BLaER1 (cell line): Measurements from ENCODE around the gene TMA7B.
A peak's percentile ranks its signal among the peaks of the same experiment; 100 is the strongest.

Experiments
- H3K27ac ChIP-seq: shearing (Covaris generic); formaldehyde crosslinking; 2 replicates; pipeline ENCODE4 v1.8.1; 2022
- H3K27me3 ChIP-seq: shearing (Covaris generic); formaldehyde crosslinking; 2 replicates; pipeline ENCODE4 v1.8.1; 2022
- H3K36me3 ChIP-seq: shearing (Covaris generic); formaldehyde crosslinking; 2 replicates; pipeline ENCODE4 v1.8.1; 2022
- H3K4me1 ChIP-seq: shearing (Covaris generic); formaldehyde crosslinking; 2 replicates; pipeline ENCODE4 v1.8.1; 2022
- H3K4me2 ChIP-seq: shearing (Covaris generic); formaldehyde crosslinking; 2 replicates; pipeline ENCODE4 v1.8.1; 2022
- H3K4me3 ChIP-seq: shearing (Covaris generic); formaldehyde crosslinking; 2 replicates; pipeline ENCODE4 v1.8.1; 2022
- H3K9ac ChIP-seq: shearing (Covaris generic); formaldehyde crosslinking; 2 replicates; pipeline ENCODE4 v1.8.1; 2022
- H3K9me3 ChIP-seq: shearing (Covaris generic); formaldehyde crosslinking; 2 replicates; pipeline ENCODE4 v1.8.1; 2022
- H4K20me1 ChIP-seq: shearing (Covaris generic); formaldehyde crosslinking; 2 replicates; pipeline ENCODE4 v1.8.1; 2022
- Cebpa-rat ChIP-seq: shearing (Covaris generic); IDR thresholded peaks from 2 replicates; pipeline ENCODE4 v1.8.1; 2022

TMA7B gene

DNA sequence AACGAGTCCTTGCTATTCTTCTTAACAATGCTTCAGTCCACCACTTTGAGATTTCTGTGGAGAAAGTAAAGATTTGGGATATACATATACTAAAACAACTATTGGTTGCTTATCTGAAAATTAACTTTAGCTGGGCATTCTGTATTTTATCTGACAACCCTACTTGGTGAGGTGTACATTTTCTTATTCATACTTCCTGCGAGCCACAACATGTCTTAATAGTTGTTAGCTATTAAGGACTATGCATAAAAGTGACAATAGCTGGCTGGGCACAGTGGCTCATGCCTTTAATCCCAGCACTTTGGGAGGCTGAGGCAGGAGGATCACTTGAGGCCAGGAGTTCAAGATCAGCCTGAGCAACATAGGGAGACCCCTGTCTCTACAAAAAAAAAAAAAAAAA is 28.0 kb upstream of the TMA7B start:
- Histone ChIP-seq H3K9me3 (no peaks in the 10 kb centered on the region), H3K27ac (no peak overlapping the region), H3K4me2 (no peak overlapping the region), H3K27me3 (no peaks in the 10 kb centered on the region), H3K4me1 (peaks cover 27% of the 10 kb centered on the region), H4K20me1 (no peaks in the 10 kb centered on the region), H3K36me3 (no peaks in the 10 kb centered on the region), H3K9ac (no peak overlapping the region), H3K4me3 (no peak overlapping the region)
- TF ChIP-seq Cebpa-rat = no peak

DNA sequence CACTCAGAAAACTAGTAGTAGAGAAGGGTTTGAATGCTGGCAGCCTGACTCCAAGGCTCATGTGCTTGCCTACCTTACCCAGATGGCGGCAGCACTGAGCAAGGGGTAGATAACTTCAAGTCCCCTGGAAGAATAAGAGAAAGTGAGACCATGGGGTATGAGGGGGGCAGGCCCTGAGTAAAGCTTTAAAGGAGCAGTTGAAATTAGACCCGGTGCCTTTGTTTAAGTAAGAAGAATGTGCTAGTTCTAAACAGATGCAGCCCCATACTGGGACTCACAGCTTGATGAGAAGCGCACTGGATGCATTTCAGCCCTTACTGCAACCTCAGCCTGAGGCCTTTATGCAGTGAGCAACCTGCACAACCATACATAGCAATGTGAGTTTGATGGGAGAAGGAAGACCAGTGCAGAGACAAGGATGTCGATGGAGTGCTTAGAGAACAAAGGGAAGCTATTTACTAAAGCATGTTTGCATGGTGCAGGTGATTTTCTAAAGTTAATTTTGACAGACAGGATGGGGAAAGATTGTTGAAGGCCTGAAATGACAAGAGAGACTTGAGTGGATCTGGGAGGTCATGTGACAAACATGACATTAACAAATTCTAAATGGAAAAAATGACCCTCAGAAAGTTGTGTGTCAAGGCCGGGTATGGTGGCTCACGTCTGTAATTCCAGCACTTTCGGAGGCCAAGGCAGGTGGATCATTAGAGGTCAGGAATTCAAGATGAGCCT is 27.1 kb upstream of the TMA7B start:
- Histone ChIP-seq H4K20me1 (no peaks in the 10 kb centered on the region), H3K36me3 (no peaks in the 10 kb centered on the region), H3K27me3 (no peaks in the 10 kb centered on the region), H3K4me3 (no peak overlapping the region), H3K27ac (no peak overlapping the region), H3K4me1 (peaks cover 27% of the 10 kb centered on the region), H3K4me2 (peak overlapping the region; percentile 50), H3K9me3 (no peaks in the 10 kb centered on the region), H3K9ac (no peak overlapping the region)
- no peak for TF ChIP-seq Cebpa-rat

DNA sequence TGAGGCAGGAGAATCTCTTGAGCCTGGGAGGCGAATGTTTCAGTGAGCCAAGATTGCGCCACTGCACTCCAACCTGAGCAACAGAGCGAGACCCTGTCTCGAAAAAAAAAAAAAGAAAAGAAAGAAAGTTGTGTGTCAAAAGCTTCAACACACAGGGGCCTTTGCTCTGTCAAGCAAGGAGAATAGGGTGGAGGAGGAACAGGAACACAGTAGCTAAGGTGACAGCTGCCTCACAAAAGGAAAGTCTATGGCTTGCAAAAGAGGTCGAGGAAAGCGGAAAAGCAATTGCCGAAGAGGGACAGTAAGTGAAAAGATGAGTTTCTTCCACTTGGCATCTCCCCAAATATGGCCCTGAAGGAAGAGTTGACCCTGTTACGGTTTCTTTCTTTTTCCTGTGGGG is 26.5 kb upstream of the TMA7B start:
- no peak overlapping the region for H3K9ac ChIP-seq
- peak; percentile 87 for TF ChIP-seq Cebpa-rat
- H3K36me3 ChIP-seq = no peaks in the 10 kb centered on the region
- peak overlapping the region; percentile 50 for H3K4me2 ChIP-seq
- no peaks in the 10 kb centered on the region for H4K20me1 ChIP-seq
- no peak overlapping the region for H3K4me3 ChIP-seq
- no peaks in the 10 kb centered on the region for H3K9me3 ChIP-seq
- no peaks in the 10 kb centered on the region for H3K27me3 ChIP-seq
- H3K27ac ChIP-seq = no peak overlapping the region
- peaks cover 27% of the 10 kb centered on the region for H3K4me1 ChIP-seq

DNA sequence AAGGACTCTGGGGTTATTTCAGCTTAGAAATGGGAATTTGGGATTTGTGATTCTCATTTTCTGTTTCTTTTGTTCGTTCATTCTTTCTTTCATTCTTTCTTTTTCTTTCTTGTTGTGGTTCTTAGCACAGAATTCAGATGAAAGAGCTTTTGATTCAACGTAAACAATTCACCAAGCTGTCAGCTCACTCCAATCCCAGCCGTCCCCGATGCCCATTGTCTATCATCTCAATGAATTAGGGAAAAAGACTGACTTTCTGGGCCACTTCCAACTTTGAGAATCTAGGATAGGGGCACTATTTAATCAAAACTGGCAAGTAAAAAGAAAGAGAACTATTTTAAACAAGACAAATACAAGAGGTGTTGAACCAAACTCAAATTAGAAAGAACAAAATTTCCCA is 25.1 kb upstream of the TMA7B start:
- Histone ChIP-seq H3K27ac (no peak overlapping the region), H3K9me3 (no peaks in the 10 kb centered on the region), H3K27me3 (no peaks in the 10 kb centered on the region), H3K4me2 (no peak overlapping the region), H4K20me1 (no peaks in the 10 kb centered on the region), H3K9ac (no peak overlapping the region), H3K4me1 (peaks cover 27% of the 10 kb centered on the region), H3K36me3 (no peaks in the 10 kb centered on the region), H3K4me3 (no peak overlapping the region)
- TF ChIP-seq Cebpa-rat = no peak

DNA sequence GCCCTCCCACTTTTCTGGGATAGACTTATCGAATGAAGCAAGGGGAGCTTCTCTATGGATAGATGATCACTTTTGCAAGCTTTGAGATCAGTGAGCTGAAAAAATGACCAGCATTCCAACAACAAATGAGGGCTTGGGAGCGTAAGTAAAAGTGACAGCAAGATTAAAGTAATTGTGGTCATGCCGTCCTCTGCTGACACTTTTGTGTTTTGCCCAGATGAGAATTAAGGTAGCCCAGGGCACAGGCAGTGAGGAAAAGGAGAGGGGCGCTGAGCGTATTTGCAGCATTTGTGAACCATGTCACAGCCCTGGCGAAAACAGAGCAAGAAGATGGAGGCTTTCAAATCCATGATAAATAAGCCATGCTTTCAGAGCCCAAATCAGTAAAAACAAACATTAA is 24.6 kb upstream of the TMA7B start:
- Histone ChIP-seq H3K4me3 (no peak overlapping the region), H3K27ac (no peak overlapping the region), H3K36me3 (no peaks in the 10 kb centered on the region), H3K4me2 (no peak overlapping the region), H3K4me1 (peaks cover 26% of the 10 kb centered on the region), H3K27me3 (no peaks in the 10 kb centered on the region), H3K9me3 (no peaks in the 10 kb centered on the region), H4K20me1 (no peaks in the 10 kb centered on the region), H3K9ac (no peak overlapping the region)
- TF ChIP-seq Cebpa-rat = no peak

DNA sequence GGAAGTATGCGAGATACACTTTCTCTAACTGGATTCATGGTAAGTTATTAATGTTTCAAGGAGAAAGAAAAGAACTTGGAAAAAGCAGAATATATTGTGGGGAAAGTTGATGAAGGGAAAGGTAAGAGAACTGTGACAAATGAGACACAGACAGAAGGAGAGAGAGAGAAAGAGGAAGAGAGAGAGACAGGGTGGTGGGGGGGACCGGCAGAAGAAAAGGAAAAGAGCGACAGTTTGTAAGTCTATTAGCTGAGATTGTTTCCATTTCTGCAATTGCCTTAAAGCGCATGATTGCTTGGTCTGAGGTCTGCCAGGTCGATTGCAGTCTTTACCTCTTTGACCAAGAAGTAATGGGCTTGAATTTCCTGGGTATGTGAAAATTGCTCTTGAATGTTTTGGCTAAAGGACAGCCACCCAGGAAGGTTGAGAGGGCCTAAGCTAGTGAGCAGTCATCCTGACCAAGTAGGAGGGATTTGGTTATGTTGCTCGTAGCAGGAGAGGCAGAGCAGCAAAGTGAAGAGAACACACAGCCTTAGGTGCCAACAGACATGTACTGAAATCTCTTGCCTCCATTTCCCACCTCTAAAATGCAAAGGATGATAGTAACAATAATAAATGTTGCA is 23.6 kb upstream of the TMA7B start:
- Histone ChIP-seq H3K27ac (no peak overlapping the region), H3K4me2 (no peak overlapping the region), H3K4me3 (no peak overlapping the region), H3K9me3 (no peaks in the 10 kb centered on the region), H3K27me3 (no peaks in the 10 kb centered on the region), H3K36me3 (no peaks in the 10 kb centered on the region), H3K4me1 (peaks cover 18% of the 10 kb centered on the region), H4K20me1 (no peaks in the 10 kb centered on the region), H3K9ac (no peak overlapping the region)
- no peak for TF ChIP-seq Cebpa-rat

DNA sequence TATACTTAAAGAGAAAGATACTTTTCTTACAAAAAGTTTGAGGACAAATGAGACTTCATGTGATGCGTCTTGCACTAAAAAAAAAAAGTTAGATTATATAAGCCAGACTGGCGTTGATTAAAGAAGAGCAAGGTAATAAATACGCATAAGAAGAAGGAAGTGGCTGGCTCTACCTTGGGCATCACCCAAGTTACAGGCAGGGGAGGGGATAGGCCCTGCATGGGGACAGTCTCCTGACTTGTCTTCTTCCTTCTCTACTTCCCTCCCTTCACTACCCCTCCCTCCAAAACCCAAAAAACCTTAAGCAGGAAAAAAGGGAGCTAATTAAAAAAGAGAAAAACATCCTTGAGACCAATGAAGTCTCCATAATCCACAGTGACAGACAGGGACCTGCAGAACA is 22.3 kb upstream of the TMA7B start:
- Histone ChIP-seq H3K9me3 (no peaks in the 10 kb centered on the region), H3K36me3 (no peaks in the 10 kb centered on the region), H3K9ac (no peak overlapping the region), H3K4me3 (no peak overlapping the region), H3K27ac (no peak overlapping the region), H3K4me2 (no peak overlapping the region), H4K20me1 (no peaks in the 10 kb centered on the region), H3K27me3 (no peaks in the 10 kb centered on the region), H3K4me1 (peaks cover 15% of the 10 kb centered on the region)
- TF ChIP-seq Cebpa-rat = no peak

DNA sequence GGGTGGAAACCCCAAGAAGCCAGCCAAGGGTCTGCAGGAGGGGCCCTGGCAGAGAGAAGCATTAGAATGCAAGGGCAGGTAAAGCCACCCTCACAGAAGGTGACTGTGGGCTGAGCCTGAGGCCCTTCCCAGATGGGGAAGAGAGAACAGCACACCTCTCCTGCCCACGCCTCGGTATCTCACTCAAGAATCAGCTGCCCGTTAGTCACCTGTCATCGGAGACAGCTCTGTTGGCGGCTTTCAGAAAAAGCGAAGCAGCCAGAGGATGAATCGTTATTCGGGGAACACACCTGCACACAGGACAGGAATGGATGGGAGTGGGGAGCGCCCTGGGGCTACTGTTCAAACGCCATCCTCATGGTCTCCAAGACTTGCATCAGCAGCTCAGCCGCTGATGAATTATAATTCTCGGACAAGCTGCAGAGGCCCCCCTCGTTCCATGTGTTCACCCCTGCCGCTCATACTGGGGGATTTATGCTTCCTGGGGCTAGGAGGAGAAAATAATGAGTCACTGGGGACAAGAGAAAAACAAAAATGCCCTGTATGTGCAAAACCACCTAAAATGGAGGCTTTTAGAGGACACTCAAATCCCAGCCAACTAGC is 21.6 kb upstream of the TMA7B start:
- TF ChIP-seq Cebpa-rat = no peak
- Histone ChIP-seq H3K27ac (no peak overlapping the region), H3K4me1 (peaks cover 8% of the 10 kb centered on the region), H3K9ac (no peak overlapping the region), H3K27me3 (no peaks in the 10 kb centered on the region), H3K9me3 (no peaks in the 10 kb centered on the region), H4K20me1 (no peaks in the 10 kb centered on the region), H3K4me2 (no peak overlapping the region), H3K4me3 (no peak overlapping the region), H3K36me3 (no peaks in the 10 kb centered on the region)

DNA sequence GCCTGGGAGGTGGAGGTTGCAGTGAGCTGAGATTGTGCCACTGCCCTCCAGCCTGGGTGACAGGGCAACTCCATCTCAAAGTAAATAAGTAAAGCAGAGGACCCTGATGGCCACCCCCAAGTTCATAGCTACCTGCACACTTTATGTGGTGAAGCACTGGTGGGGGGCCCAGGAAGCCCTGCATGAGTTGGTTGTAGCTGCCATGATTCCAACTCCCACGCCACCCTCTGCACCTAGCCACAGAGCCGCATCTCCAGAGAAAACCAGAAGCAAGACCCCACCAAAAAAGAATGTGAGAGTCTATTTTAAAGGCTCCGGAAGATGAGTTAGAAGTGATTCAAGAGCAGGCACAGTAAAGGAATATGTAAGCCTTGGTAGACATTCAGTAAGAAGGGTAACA is 20.4 kb upstream of the TMA7B start:
- Histone ChIP-seq H3K4me3 (no peak overlapping the region), H3K27me3 (no peaks in the 10 kb centered on the region), H3K9me3 (no peaks in the 10 kb centered on the region), H3K4me1 (no peaks in the 10 kb centered on the region), H3K36me3 (no peaks in the 10 kb centered on the region), H4K20me1 (no peaks in the 10 kb centered on the region), H3K4me2 (no peak overlapping the region), H3K27ac (no peak overlapping the region), H3K9ac (no peak overlapping the region)
- TF ChIP-seq Cebpa-rat = no peak

DNA sequence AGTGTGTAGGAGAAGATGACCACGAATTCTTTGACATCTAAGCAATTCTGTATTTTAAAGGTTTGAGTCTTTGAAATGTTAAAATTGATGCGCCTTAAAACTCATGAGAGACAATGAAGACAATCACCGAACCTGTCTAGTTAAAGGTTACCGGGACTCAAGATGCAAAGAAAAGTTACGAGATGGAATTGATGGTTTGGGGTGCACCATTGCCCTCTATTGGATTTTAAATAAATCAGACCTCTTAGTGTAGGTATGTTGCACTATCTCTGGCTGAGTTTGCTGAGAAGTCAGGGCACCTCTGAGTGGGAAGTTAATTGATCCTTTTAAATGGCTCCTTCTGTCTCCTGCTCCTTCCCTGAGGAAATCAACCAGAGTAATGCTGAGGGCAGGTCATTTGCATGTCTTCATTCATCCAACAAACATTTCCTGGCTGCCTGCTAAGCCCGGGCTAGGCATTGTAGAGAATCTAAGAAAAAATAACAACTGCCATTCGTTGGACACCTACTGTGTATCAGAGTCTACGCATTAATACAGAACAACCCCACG is 19.4 kb upstream of the TMA7B start:
- no peaks in the 10 kb centered on the region for H3K9me3 ChIP-seq
- H3K4me2 ChIP-seq = no peak overlapping the region
- no peaks in the 10 kb centered on the region for H3K4me1 ChIP-seq
- H4K20me1 ChIP-seq = no peaks in the 10 kb centered on the region
- H3K27me3 ChIP-seq = no peaks in the 10 kb centered on the region
- H3K4me3 ChIP-seq = no peak overlapping the region
- H3K36me3 ChIP-seq = no peaks in the 10 kb centered on the region
- TF ChIP-seq Cebpa-rat = no peak
- no peak overlapping the region for H3K27ac ChIP-seq
- no peak overlapping the region for H3K9ac ChIP-seq
